ENCODE results near the gene HINFP. TPM values are rescaled to one million over a fixed set of nuclear protein-coding genes. Genes with fewer than 3 reads are reported as not detected.
"Not testable (repeated sequence)": the region's sequence is repeated elsewhere in the genome, so short reads cannot be mapped to it uniquely, and the experiment has no call there.

Gene HINFP
- total RNA-seq, 4 donors from 2014 or later, result 7.0 to 33.2 (median 13.9) TPM

DNA sequence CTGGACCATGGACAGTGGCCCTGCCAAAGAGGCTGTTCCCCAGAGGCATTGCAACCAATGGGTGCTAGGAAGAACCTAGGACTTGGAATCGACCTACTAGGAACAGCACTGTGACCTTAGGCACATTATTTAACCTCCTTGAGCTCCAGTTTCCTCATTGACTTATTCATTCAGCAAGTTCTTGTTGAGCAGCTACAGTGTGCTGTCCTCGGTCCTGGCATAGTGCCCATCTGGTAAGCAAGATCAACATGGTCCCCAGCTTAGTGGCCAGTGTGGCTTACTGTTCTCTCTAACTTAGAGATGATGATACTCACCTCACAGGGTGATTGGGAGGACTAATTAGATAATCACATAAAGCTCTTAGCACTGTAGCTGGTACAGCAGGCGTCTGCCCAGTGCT lies 35.7 kb downstream of the HINFP start:
- Histone ChIP-seq H3K36me3 (no peaks in the 10 kb centered on the region), H3K4me3 (no peak overlapping the region), H3K27me3 (no peaks in the 10 kb centered on the region), H3K4me1 (no peaks in the 10 kb centered on the region), H3K27ac (no peak overlapping the region), H3K9me3 (no peaks in the 10 kb centered on the region)
- no peak for DNase-seq
- no peak for TF ChIP-seq POLR2A (IDR thresholded peaks at IDR 0.05)
- TF ChIP-seq, protein P1, sequence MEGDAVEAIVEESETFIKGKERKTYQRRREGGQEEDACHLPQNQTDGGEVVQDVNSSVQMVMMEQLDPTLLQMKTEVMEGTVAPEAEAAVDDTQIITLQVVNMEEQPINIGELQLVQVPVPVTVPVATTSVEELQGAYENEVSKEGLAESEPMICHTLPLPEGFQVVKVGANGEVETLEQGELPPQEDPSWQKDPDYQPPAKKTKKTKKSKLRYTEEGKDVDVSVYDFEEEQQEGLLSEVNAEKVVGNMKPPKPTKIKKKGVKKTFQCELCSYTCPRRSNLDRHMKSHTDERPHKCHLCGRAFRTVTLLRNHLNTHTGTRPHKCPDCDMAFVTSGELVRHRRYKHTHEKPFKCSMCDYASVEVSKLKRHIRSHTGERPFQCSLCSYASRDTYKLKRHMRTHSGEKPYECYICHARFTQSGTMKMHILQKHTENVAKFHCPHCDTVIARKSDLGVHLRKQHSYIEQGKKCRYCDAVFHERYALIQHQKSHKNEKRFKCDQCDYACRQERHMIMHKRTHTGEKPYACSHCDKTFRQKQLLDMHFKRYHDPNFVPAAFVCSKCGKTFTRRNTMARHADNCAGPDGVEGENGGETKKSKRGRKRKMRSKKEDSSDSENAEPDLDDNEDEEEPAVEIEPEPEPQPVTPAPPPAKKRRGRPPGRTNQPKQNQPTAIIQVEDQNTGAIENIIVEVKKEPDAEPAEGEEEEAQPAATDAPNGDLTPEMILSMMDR (IDR thresholded peaks at IDR 0.05), result no peak
- intact Hi-C loops (cut with DNase I), result no loop called here
- 47 to 58% methylated on average over 3 of the region's 3 CpGs for WGBS, 2 donors

GRCh38 chr11:119158467-119158866 lies 37.1 kb downstream of the HINFP start:
- H3K4me1 ChIP-seq, result no peaks in the 10 kb centered on the region
- 82 to 83% methylated on average over 4 to 8 of the region's 13 CpGs for WGBS, 2 donors
- DNase-seq, result no peak
- H3K27me3 ChIP-seq, result no peaks in the 10 kb centered on the region
- no peak for TF ChIP-seq POLR2A (IDR thresholded peaks at IDR 0.05)
- TF ChIP-seq, protein P1 (IDR thresholded peaks at IDR 0.05), result no peak
- H3K9me3 ChIP-seq, result no peaks in the 10 kb centered on the region
- H3K27ac ChIP-seq, result no peak overlapping the region
- no peaks in the 10 kb centered on the region for H3K36me3 ChIP-seq
- H3K4me3 ChIP-seq, result no peak overlapping the region
- intact Hi-C loops (cut with DNase I), result no loop called here

DNA sequence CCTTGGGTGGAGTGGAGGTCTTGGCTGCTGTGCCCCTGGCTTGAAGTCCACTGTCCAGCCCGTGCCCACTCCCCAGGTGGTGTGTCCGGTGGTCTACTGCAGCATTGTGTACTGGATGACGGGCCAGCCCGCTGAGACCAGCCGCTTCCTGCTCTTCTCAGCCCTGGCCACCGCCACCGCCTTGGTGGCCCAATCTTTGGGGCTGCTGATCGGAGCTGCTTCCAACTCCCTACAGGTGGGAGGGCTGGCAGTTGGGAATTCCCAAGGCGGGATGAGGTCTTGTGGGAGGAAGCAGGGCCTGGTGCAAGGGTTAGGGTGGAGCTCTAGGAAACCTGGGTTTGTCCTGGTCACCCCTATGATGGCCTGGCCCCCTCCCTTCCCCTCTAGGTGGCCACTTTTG lies 38.8 kb downstream of the HINFP start:
- Histone ChIP-seq H3K27ac (no peak overlapping the region), H3K4me1 (no peaks in the 10 kb centered on the region), H3K4me3 (no peak overlapping the region), H3K9me3 (no peaks in the 10 kb centered on the region), H3K27me3 (no peaks in the 10 kb centered on the region), H3K36me3 (no peaks in the 10 kb centered on the region)
- no peak for DNase-seq
- WGBS, 2 donors, result 81 to 94% methylated on average over 3 of the region's 9 CpGs
- intact Hi-C loops (cut with DNase I), result no loop called here
- TF ChIP-seq, protein P1 (IDR thresholded peaks at IDR 0.05), result no peak

- Histone ChIP-seq H3K9me3 (no peaks in the 10 kb centered on the region), H3K27me3 (no peaks in the 10 kb centered on the region), H3K4me3 (no peak overlapping the region), H3K36me3 (no peaks in the 10 kb centered on the region), H3K27ac (no peak overlapping the region), H3K4me1 (peaks cover 5 to 13% (median 7%) of the 10 kb centered on the region in 3 donors)
- no peak for DNase-seq
- 71 to 80% methylated on average over 1 to 4 of the region's 8 CpGs for WGBS, 2 donors
- TF ChIP-seq POLR2A (IDR thresholded peaks at IDR 0.05), result no peak
- TF ChIP-seq, protein P1 (IDR thresholded peaks at IDR 0.05), result no peak
- intact Hi-C loops (cut with DNase I), result no loop called here
These were observed 40.5 kb downstream of the HINFP start for GRCh38 chr11:119161871-119162270.

DNA sequence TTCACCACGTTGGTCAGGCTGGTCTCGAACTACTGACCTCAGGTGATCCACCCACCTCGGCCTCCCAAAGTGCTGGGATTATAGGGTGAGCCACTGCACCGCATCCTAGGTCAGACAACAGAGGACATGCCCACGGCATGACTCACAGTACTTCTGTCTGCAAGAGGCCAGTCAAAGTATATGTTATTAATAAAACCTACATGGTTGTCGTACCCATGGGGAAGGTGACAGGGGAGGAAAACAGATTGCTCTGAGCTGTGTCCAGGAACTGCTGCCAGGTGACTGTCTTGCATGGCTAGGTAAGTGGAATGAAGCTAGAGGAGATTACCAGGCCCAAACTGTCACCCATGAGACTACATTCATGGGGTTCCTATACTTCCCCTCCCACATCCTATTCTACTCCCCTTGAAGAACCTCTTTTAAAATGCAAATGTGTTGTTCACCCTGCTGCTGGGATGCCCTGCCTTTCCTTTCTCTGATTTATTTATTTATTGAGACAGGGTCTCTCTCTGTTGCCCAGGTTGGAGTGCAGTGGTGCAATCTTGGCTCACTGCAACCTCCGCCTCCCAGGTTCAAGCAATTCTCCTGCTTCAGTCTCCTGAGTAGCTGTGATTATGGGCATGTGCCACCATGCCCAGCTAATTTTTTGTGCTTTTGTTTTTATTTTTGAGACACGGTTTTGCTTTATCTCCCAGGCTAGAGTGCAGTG lies 45.1 kb downstream of the HINFP start:
- Histone ChIP-seq H3K36me3 (peaks cover 0 to 6% (median 0%) of the 10 kb centered on the region in 3 donors), H3K27ac (peak overlapping the region; percentile 52 to 99 (median 96)), H3K27me3 (no peaks in the 10 kb centered on the region), H3K4me1 (peaks cover 11 to 54% (median 26%) of the 10 kb centered on the region in 3 donors), H3K4me3 (no peak overlapping the region), H3K9me3 (no peaks in the 10 kb centered on the region)
- WGBS, 2 donors, result 37 to 39% methylated on average over 5 of the region's 8 CpGs
- TF ChIP-seq POLR2A (IDR thresholded peaks at IDR 0.05), result no peak
- TF ChIP-seq, protein P1 (IDR thresholded peaks at IDR 0.05), result no peak
- no peak for DNase-seq
- intact Hi-C loops (cut with DNase I), result no loop called here

DNA sequence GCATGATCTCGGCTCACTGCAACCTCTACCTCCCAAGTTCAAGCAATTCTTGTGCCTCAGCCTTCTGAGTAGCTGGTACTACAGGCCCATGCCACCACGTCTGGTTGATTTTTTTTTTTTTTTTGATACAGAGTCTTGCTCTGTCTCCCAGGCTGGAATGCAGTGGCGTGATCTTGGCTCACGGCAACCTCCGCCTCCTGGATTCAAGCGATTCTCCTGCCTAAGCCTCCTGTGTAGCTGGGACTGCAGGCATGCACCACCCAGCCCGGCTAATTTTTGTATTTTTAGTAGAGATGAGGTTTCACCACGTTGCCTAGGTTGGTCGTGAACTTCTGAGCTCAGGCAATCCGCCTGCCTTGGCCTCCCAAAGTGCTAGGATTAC lies 45.7 kb downstream of the HINFP start:
- H3K4me3 ChIP-seq; H3K9me3 ChIP-seq; intact Hi-C loops (cut with DNase I); DNase-seq; H3K27me3 ChIP-seq: not testable (repeated sequence)
- Histone ChIP-seq H3K36me3 (peaks cover 0 to 11% (median 0%) of the 10 kb centered on the region in 3 donors), H3K4me1 (peaks cover 11 to 56% (median 26%) of the 10 kb centered on the region in 3 donors), H3K27ac (peak overlapping the region; percentile 94 to 99 (median 98))
- 43 to 64% methylated on average over 9 to 10 of the region's 10 CpGs for WGBS, 2 donors
